Skin epidermis (tissue), 12 donors: ENCODE data around the gene WWOX.

ENCODE experiments used
- H3K27ac ChIP-seq, 21 experiments: fragments of 200-600 bp; sonication (generic) in 11 of 21; one replicate each; pipeline ENCODE4 v1.5.0; 2020; ENCODE audit warnings: mild to moderate bottlenecking in 3 of 21, inconsistent platforms in 2 of 21, moderate library complexity in 2 of 21
- H3K4me3 ChIP-seq, 7 experiments: fragments of 200-600 bp; sonication (generic) in 2 of 7; one replicate each; pipeline ENCODE4 v1.5.0; 2020; ENCODE audit warnings: inconsistent platforms in 2 of 7, mild to moderate bottlenecking in 2 of 7, moderate library complexity in 1 of 7

The WWOX gene

DNA sequence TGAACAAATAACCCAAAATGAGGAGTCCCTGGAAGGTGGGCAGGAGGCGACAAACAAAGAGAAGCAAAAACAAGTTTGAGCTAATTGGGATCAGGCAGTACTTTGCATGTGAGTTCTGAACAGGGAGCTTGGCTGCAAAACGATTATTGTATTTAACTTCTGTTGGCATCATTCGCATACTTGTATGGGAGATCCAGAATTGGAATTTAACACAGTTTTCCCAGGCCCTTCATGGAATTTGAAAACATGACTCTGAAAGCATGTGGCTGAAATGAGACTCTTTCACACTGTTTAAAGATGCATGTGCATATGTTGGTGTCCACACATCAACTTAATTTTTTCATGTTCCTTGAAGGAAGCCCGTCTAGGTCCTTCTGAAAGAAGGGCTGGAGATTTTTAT is 674.3 kb downstream of the WWOX start:
- H3K27ac ChIP-seq: no peak overlapping the region

DNA sequence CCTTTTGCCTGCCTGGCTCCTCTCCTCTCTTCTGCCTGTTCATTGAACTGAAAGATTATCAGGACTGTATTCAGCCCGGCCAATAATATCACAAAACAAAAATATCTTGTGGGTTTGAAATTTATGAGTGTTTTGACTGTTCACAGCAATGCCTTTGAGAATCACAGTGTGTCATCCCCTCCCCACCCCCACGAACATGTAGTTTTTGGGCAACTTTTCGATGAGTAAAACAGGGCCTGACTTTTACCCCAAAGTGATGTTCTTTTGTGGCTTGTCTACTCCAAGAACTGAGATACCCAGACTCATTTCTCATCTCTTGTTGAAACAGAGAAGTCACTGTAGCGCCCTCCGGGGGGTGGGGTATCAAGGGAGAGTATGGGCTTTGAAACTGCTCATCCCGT is 675.7 kb downstream of the WWOX start:
- Histone ChIP-seq H3K4me3 (no peak overlapping the region), H3K27ac (no peak overlapping the region)

More for the DNA sequence above, 674.3 kb downstream of the WWOX start:
- H3K4me3 ChIP-seq: no peak overlapping the region

DNA sequence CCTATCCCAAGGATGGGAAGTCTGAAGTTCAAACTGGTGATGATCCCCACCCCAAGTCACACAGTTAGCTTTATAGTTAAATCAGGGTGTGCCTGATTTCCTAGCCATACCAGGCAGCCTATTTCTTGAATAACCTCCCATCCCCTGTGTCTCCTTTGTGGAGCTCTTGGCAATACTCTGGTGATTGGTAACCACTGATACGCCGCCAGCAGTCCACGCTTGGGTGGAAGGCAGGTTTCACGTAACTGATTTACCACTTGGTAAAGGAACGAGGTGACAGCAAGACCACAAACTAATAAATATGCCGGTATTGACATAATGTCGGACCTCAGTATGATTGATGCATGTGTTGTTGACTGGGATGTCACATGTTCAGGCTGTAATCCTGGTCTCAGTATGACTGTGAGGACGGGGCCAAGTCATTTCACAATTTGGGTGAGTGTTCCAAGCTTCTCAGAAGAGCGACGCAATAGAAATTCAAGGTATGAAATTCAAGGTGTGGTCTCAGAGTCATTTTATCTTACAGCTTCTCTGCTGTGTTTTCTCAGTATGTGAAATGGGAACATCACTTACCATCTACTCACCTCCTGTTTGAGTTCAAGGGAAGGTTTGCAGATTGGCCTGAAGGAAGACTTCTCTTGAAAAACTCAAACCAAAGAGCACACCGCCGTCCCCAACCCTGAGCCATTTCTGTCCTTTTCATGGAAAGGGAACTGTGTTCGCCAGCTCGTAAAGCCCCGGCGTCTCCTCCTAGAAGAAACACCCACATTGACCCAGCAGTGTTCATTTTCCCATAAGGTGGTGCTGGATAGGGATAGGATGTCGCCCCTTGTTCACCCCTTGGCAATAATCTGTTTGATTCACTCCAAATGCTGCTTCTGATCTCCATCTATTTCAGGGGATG is 678.9 kb downstream of the WWOX start:
- H3K4me3 ChIP-seq: no peak overlapping the region
- peak overlapping the region in 1 of 21 experiments; percentile 42 for H3K27ac ChIP-seq

DNA sequence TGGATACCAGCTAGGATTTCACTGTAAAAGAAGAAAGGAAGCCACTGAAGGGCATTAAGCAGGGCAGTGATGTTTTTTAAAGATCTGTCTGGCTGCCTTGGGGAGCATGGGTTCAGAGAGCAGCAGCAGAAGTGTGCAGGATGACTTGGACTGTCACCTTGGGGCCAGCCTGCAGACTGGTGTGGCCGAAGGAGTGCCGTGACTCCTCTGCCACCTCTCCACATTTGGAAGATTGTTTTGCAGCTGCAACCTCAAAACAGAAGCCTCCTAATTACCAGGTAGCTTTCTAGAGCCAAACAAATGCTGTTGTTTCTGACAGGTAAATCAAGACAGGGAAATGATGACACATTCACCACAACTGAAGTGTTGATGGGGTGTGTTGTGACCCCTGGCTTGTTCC is 681.4 kb downstream of the WWOX start:
- no peak overlapping the region for H3K27ac ChIP-seq
- H3K4me3 ChIP-seq: no peak overlapping the region

DNA sequence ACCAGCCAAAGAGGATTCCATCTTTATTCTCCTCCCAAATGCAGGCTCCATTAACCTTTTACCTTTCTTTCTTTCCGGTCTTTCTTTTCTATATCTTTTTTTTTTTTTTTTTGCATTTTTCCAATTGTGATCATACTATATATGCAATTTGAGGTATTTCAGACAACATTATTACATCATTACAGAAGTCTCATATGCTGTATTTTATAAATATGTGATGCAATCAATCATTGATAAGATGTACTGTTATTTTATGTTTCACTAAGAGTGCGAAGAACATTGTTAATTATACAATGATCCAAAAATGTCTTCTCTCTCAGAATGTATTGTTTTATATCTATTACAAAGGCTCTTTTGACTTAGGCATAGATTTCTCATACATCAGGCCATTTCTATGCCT is 683.1 kb downstream of the WWOX start:
- no peak overlapping the region for H3K4me3 ChIP-seq
- H3K27ac ChIP-seq: no peak overlapping the region

DNA sequence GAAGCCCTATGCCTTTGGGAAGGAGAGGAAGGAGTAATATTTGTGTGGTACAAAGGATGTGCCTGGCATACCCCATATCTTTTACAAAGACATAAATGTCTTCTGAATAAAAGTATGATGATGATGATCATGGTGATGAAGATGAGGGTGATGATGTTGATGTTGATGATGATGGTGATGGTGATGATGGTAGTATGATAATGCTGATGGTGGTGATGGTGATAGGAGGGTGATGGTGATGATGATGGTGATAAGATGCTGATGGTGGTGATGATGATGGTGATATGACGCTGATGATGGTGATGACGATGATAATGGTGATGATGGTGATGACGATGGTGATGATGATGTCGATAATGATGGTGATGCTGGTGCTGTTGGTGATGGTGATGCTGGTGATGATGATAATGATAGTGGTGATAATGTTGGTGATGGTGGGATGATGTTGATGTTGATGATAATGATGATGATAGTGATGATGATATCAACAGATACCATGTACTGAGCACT is 684.2 kb downstream of the WWOX start:
- H3K4me3 ChIP-seq: no peak overlapping the region
- no peak overlapping the region for H3K27ac ChIP-seq

DNA sequence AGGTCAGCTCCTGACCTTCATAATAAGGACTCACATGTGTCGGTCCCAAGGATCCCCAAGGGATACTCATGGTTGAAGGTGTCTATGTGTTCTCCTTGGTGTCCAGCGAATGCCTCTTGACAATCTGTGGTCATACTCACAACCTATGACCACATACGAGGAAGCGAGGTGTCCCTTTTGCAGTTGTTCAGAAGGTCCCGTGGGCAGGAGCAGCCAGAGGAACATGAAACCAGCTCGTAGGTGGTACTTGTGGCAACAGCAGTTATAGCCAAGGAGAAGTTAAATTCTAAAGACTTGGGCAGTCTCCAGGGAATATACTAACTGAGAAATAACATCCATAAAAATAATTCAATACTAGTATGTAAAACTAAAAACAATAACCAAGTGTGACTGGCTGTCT is 685.3 kb downstream of the WWOX start:
- H3K4me3 ChIP-seq: no peak overlapping the region
- no peak overlapping the region for H3K27ac ChIP-seq

DNA sequence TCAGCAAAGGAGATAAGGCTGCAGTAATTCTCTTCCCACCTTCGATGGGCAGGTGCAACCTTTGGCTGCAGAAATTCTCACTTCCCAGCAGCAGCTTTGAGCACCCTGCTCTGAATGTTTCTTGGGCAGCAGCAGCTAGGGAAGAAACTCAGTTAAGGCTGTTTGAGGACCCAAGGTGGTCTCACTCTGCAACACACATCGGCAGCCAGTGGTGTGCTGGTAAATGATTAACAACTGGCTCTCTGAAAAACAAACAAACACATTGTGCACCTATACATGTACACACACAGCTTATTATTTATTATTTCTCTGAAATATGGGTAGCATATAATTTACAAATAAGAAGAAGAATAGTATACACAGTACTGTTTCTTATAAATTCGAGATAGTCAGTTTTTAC is 685.8 kb downstream of the WWOX start:
- no peak overlapping the region for H3K4me3 ChIP-seq
- no peak overlapping the region for H3K27ac ChIP-seq

DNA sequence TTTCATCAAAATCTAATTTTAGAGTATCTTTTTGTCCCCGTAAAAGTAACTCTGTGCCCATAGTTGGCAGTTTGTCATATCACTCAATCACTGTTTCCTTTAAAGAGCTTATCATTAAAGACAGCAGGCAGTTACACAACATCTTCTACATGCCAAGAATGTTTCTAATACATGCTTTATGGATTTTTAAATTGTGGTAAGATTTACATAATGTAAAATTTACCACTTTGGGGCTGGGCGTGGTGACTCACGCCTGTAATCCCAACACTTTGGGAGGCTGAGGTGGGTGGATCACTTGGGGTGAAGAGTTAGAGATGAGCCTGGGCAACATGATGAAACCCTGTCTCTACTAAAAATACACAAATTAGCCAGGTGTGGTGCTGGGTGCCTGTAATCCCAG is 687.2 kb downstream of the WWOX start:
- Histone ChIP-seq H3K4me3 (no peak overlapping the region), H3K27ac (no peak overlapping the region)

DNA sequence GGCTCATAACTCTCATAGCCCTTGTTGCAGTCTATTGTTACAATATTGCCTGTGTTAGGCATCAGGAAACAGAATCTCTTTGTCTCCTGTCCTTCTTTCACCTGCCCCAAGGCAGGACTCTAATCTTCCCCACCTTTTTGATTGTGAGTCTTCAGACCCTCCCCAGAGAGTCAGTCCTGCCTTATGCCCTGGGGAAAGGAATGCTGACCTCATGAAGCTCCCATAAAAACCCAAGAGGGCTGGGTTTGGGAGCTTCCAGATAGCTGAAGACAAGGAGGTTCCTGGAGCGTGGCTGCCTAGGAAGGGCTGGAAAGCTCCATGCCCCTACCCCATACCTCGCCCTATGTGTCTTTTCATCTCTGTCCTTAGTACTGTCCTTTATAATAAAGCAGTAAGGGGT is 688.8 kb downstream of the WWOX start:
- H3K27ac ChIP-seq: no peak overlapping the region
- no peak overlapping the region for H3K4me3 ChIP-seq

DNA sequence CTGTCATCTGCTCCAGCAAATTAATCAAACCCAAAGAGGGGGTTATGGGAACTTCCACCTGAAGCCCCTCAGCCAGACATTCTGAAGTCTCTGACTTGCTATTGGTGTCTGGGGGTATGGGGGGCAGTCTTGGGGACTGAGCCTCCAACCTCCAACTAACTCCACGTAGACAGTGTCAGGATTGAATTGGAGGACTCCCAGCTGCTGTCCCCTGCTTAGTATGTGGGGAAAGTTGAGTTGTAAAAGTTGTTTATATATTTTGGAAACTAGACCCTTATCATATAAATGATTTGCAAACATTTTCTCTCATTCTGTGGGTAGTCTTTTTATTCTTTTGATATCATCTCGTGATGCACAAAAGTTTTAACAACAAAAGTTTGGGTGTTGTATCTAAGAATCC is 689.2 kb downstream of the WWOX start:
- Histone ChIP-seq H3K27ac (no peak overlapping the region), H3K4me3 (no peak overlapping the region)

DNA sequence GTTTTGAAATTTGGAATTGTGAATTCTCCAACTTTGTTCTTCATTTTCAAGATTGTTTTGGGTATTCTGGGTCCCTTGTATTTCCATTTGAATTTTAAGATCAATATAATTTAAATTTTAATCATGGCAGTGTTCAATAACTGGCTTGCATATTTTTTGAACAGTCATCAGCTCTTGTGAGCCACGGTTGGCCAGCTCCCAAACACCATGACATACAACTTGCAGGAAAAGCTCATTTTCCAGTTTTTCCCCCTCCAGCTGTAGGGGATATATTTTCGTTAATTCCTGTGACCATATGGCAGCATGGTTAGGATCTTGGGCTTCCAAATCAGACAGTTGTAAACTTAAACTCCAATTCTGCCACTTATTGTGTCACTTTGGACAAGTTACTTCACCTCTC is 690.1 kb downstream of the WWOX start:
- Histone ChIP-seq H3K27ac (peak overlapping the region in 1 of 21 experiments; percentile 10), H3K4me3 (no peak overlapping the region)

DNA sequence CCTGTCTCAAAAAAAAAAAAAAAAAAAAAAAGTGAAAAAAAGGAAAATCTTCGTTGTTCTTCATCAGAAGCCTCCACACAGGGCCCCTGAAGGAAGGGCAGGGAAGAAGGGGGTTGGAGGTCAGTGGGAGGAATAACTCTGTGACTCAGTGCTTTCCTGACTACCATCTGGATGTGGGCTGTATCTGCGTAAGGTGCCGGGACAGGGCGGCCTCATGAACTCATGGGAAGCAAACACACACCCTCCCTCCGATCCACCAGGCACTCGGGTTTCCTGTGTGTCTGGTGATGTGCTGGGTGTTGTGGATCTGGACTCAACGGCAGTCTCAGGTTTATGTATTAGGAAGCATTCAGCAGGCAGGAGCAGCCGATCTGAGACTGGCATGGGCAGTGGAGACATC is 691.6 kb downstream of the WWOX start:
- Histone ChIP-seq H3K27ac (no peak overlapping the region), H3K4me3 (no peak overlapping the region)

DNA sequence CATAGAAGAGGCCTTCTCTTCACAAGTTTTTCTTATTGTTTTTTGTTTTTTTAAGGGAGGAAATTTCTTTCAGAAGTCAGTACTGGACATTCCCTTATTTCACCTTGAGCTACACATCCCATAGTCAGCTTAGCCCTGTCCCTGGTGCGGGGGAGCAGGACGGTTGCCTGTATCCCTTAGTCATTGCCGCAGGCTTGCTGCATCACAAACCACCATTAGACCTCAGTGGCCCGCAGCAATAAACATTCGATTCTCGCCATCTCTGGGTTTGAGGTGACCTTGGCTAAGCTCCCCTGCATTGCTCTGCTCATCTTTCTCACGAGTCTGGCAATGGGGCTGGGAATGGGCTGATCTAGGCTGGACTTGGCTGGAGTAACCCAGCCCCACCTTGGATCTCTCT is 692.5 kb downstream of the WWOX start:
- H3K4me3 ChIP-seq: no peak overlapping the region
- no peak overlapping the region for H3K27ac ChIP-seq

DNA sequence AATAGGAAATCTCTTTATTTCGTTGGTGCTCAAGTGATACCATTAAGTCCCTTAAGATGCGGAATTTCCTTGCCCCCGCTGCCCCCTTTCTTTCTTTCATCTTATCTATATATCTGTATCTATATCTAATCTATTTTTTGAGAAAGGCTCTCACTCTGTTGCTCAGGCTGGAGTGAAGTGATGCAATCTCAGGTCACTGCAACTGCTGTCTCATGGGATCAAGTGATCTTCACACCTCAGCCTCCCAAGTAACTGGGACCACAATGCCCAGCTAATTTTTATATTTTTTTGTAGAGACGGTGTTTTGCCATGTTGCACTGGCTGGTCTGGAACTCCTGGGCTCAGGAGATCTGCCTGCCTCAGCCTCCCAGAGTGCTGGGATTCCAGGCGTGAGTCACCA is 693.5 kb downstream of the WWOX start:
- Histone ChIP-seq H3K4me3 (no peak overlapping the region), H3K27ac (no peak overlapping the region)

DNA sequence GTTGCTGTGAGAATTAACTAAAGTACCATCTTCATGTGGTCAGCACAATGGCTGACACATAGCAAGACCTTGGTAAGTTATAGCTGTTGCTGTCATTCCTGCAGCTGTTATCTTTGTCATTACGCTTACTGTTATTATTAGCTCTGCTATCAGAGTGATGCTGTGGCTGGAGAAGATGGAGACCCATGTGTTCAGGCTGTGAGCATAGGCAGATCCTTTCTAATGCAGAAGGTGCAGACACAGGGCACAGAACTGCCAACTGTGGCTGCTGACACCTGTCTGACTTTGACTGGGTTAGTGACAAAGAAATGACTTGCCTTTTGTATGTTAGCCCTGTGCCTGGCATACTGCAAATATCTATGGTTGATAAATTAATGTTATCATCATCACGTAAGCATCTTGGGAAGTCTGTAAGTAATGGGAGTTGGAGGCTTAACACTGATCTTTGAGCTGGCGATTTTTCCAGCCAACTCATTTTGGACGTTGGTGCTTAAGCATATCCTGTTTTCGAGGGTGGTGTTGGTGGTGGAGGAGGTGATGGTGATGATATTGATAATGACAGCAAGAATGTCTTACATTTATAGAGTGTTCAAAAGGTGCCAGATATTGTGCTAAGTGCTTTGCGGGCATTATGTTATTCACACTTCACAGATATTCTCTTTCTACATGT is 695.3 kb downstream of the WWOX start:
- peak overlapping the region in 1 of 21 experiments; percentile 21 for H3K27ac ChIP-seq
- no peak overlapping the region for H3K4me3 ChIP-seq

DNA sequence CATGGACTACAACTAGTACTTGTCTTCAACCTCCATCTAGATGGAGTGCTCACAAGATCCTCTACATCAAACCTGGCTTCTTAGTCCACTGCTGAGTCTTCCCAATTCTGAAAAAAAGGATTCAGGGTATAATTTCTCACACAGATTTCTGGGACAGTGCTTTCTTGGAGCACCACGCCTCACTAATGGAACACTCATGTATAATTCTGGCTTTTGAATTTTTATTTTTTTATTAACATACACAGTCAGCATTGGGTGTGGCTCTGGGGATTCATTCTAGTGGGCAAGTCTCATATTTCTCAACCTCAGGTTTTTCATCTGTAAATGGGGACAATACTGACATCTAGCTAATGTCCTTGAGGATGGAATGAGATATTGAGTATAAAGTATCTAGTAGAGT is 696.0 kb downstream of the WWOX start:
- no peak overlapping the region for H3K4me3 ChIP-seq
- H3K27ac ChIP-seq: peak overlapping the region in 1 of 21 experiments; percentile 21

DNA sequence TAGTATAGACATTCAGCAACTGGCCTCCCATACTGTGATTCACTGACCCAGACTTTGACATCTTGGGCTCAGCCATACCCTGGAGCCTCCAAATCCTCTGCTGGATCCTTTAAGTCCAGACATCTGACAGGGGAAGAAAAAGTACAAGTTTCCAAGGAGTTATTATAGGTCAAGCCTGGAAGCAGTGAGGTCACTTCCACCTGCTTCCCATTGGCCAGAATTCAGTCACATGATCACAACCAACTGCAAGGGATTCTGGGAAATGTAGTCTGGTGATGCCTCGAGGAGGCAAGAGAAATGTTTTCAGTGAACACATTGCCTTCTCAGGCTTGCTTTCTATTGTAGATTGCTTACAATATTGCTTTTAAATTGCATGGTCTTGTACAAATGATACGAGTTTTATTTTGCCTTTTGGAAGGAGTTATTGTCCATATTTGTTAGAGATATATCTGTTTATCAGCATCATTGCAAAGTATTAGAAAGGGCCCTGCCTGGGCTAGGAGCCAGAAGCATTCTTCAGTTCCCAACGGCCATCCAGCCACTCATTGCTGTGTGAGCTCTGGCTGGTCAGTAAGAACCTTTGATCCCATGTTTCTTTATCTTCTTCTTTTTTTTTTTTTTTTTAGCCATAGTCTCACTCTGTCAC is 696.9 kb downstream of the WWOX start:
- Histone ChIP-seq H3K27ac (no peak overlapping the region), H3K4me3 (no peak overlapping the region)

DNA sequence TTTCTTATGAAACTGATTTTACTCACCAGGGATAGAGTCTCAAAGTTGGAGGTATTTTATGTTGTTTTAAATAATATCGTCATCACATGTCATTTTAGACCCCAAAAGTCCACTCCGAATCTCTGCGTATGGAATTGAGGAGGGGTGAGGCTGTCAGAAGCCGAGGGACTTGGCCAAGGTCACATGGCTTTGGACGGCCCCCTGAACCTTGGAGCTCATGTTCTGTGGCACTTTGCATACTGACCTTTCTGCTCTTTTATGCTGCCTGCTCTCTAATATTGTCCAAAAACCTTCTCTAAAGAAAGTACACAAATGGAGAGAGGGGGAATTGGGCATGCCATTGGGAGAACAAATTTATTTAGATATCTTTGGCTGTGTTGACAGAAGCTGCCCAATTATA is 700.0 kb downstream of the WWOX start:
- Histone ChIP-seq H3K27ac (no peak overlapping the region), H3K4me3 (no peak overlapping the region)

DNA sequence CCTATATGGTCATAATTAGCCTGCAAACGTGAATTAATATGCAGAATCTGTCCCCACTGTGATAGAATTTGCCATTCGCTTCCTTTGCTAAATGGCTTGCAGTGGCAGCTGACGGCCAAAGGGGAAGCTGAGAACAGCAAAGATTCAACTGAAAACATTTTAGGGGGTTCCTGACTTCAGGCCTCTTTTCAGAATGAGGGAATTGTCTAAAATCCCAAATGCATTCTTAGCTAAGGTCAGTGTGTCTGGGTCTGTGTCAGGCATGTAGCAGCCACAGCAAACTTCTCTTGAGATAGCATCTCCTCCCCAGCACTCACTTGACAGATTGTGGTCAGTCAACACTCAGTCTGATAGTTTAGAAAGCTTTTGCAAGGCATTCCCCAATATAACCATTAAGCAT is 701.1 kb downstream of the WWOX start:
- Histone ChIP-seq H3K27ac (no peak overlapping the region), H3K4me3 (no peak overlapping the region)
